ENCODE measurements around the gene ANKRD7. TPM values are rescaled to one million over a fixed set of nuclear protein-coding genes. Genes with fewer than 3 reads are reported as not detected.

ANKRD7 gene
- total RNA-seq (2014; rRNA removed) (not detected in 2 replicates), Bru-seq, nascent RNA (percentile 6 among the genes with signal in this experiment), BruChase-seq, experiment 1, labeled RNA remaining after a 6-hour chase (percentile 36 among the genes with signal in this experiment), BruChase-seq, experiment 2, labeled RNA remaining after a 2-hour chase (percentile 46 among the genes with signal in this experiment)
- long read RNA-seq = 0 reads

GRCh38 chr7:118224521-118224920, at the start of gene ANKRD7:
TSS of gene ANKRD7 (plus strand) at chr7:118224704. CDS start at chr7:118224831, 127 bp downstream.
- H3K27ac ChIP-seq (ENCODE audit: low read length) = no peak within 1 kb of the TSS
- TF ChIP-seq EZH2phosphoT487 (IDR thresholded peaks at IDR 0.05; ENCODE audit: borderline replicate concordance, low read length) (no peak), EZH2 (IDR thresholded peaks at IDR 0.05; ENCODE audit: low read length, unreplicated experiment) (no peak), CTCF (conservative IDR thresholded peaks at IDR 0.05; ENCODE audit: low read depth, low read length) (no peak)
- no peaks in the 10 kb centered on the region for H3K4me1 ChIP-seq (ENCODE audit: insufficient read depth, low read length)
- no peak within 1 kb of the TSS for H3K4me2 ChIP-seq (ENCODE audit: low read length)
- H3K9me3 ChIP-seq (ENCODE audit: low read length) = no peaks in the 10 kb centered on the region
- H3K4me3 ChIP-seq (ENCODE audit: low read length) = no peak within 1 kb of the TSS
- ATAC-seq (no peak), DNase-seq (no peak)
- intact Hi-C loops (cut with micrococcal nuclease) = no loop called here
- ChIA-PET CTCF (no interaction called here), POLR2A (ENCODE audit: unreplicated experiment) (no interaction called here)
- H3K27me3 ChIP-seq (ENCODE audit: low read length) = peaks cover 18% of the 10 kb centered on the region; the same call in 1 of the 2 replicates
- no peak within 1 kb of the TSS for H2AFZ ChIP-seq (ENCODE audit: low read length)
- H3F3A ChIP-seq (ENCODE audit: low read length, unreplicated experiment) = no peaks in the 10 kb centered on the region
- no peaks in the 10 kb centered on the region for H3K79me2 ChIP-seq (ENCODE audit: low read length)
- BruUV-seq (replicated peaks) = no TSS peak
- no peaks in the 10 kb centered on the region for H3K9me2 ChIP-seq (replicated peaks; ENCODE audit: low read length)
- H3K36me3 ChIP-seq (ENCODE audit: low read depth, low read length) = no peaks in the 10 kb centered on the region
- no peak within 1 kb of the TSS for H3K9ac ChIP-seq (ENCODE audit: low read length)
- H4K20me1 ChIP-seq (ENCODE audit: low read length) = no peaks in the 10 kb centered on the region

- Histone ChIP-seq H3K27ac (ENCODE audit: low read length) (no peak overlapping the region), H3K27me3 (ENCODE audit: low read length) (no peaks in the 10 kb centered on the region), H3F3A (ENCODE audit: low read length, unreplicated experiment) (no peaks in the 10 kb centered on the region), H3K79me2 (ENCODE audit: low read length) (no peaks in the 10 kb centered on the region), H3K9me3 (ENCODE audit: low read length) (no peaks in the 10 kb centered on the region), H2AFZ (ENCODE audit: low read length) (no peak overlapping the region), H3K9me2 (replicated peaks; ENCODE audit: low read length) (no peaks in the 10 kb centered on the region), H3K9ac (ENCODE audit: low read length) (no peak overlapping the region), H4K20me1 (ENCODE audit: low read length) (no peaks in the 10 kb centered on the region), H3K4me3 (ENCODE audit: low read length) (no peak overlapping the region), H3K36me3 (ENCODE audit: low read depth, low read length) (no peaks in the 10 kb centered on the region), H3K4me2 (ENCODE audit: low read length) (no peak overlapping the region), H3K4me1 (ENCODE audit: insufficient read depth, low read length) (no peaks in the 10 kb centered on the region)
- ChIA-PET POLR2A (ENCODE audit: unreplicated experiment) (no interaction called here), CTCF (no interaction called here)
- DNase-seq = no peak
- TF ChIP-seq CTCF (conservative IDR thresholded peaks at IDR 0.05; ENCODE audit: low read depth, low read length) = no peak
- no peak for TF ChIP-seq EZH2phosphoT487 (IDR thresholded peaks at IDR 0.05; ENCODE audit: borderline replicate concordance, low read length)
- TF ChIP-seq EZH2 (IDR thresholded peaks at IDR 0.05; ENCODE audit: low read length, unreplicated experiment) = no peak
- BruUV-seq (replicated peaks) = no TSS peak
- intact Hi-C loops (cut with micrococcal nuclease) = no loop called here
- no peak for ATAC-seq
Measured at GRCh38 chr7:118175740-118176139, 48.8 kb upstream of the ANKRD7 start.

- H3K36me3 ChIP-seq (ENCODE audit: low read depth, low read length) = no peaks in the 10 kb centered on the region
- H3K27ac ChIP-seq (ENCODE audit: low read length) = no peak overlapping the region
- H3K4me3 ChIP-seq (ENCODE audit: low read length) = no peak overlapping the region
- peaks cover 10% of the 10 kb centered on the region for H3K79me2 ChIP-seq (ENCODE audit: low read length)
- no peak overlapping the region for H3K4me2 ChIP-seq (ENCODE audit: low read length)
- H3K9me3 ChIP-seq (ENCODE audit: low read length) = no peaks in the 10 kb centered on the region
- H3K4me1 ChIP-seq (ENCODE audit: insufficient read depth, low read length) = 0 out of 2 replicates have a peak, but pooled peaks cover 6% of the 10 kb centered on the region
- ATAC-seq (no peak), DNase-seq (no peak)
- no peak overlapping the region for H3K9ac ChIP-seq (ENCODE audit: low read length)
- H4K20me1 ChIP-seq (ENCODE audit: low read length) = no peaks in the 10 kb centered on the region
- CTCF ChIA-PET = no interaction called here
- no peak for TF ChIP-seq CTCF (conservative IDR thresholded peaks at IDR 0.05; ENCODE audit: low read depth, low read length)
- TF ChIP-seq EZH2 (IDR thresholded peaks at IDR 0.05; ENCODE audit: low read length, unreplicated experiment) = no peak
- H3K9me2 ChIP-seq (replicated peaks; ENCODE audit: low read length) = no peaks in the 10 kb centered on the region
- no peaks in the 10 kb centered on the region for H3F3A ChIP-seq (ENCODE audit: low read length, unreplicated experiment)
- H2AFZ ChIP-seq (ENCODE audit: low read length) = no peak overlapping the region
- BruUV-seq (replicated peaks) = no TSS peak
- no peaks in the 10 kb centered on the region for H3K27me3 ChIP-seq (ENCODE audit: low read length)
- intact Hi-C loops (cut with micrococcal nuclease) = no loop called here
- POLR2A ChIA-PET (ENCODE audit: unreplicated experiment) = no interaction called here
Measured at GRCh38 chr7:118179191-118179590, 45.3 kb upstream of the ANKRD7 start.
